ENCODE measurements around the gene LSAMP. TPM values are rescaled to one million over a fixed set of nuclear protein-coding genes. Genes with fewer than 3 reads are reported as not detected.

Gene LSAMP
- total and polyA plus RNA-seq, 2 of the 8 experiments (the other 6 are each of a cell fraction or from before 2014, with no cell fraction given), result 1.8 to 5.7 TPM

DNA sequence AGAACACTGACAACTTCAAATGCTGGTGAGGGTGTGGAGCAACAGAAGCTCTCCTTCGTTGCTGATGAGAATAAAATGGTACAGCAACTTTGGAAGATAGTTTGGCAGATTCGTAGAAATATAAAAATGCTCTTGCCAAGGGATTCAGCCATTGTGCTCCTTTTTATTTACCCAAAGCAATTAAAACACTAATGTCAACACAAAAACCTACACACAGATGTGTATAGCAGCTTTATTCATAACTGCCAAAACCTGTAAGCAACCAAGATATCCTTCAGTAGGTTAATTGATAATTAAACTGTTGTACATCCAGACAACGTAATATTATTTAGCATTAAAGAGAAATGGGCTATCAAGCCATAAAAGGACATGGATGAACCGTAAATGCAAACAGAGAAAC lies 37.8 kb upstream of the LSAMP start (continued):
- TF ChIP-seq MAFK (IDR thresholded peaks at IDR 0.05; ENCODE audit: low read depth, low read length), result no peak
- TF ChIP-seq ASH2L (IDR thresholded peaks at IDR 0.05; ENCODE audit: low read length), result no peak
- no peak for TF ChIP-seq RFX5 (IDR thresholded peaks at IDR 0.05; ENCODE audit: borderline replicate concordance, low read depth, low read length)
- no peak for TF ChIP-seq TCF12 (IDR thresholded peaks at IDR 0.05; ENCODE audit: low read depth, low read length)

Measured in H1 (cell line).